Choroid plexus epithelial cell (primary cell): ENCODE measurements around the gene EXOC8.
A peak's percentile ranks its signal among the peaks of the same experiment; 100 is the strongest.

Source experiments
- DNase-seq: peaks from one replicate; pipeline ENCODE4 v3.0.0-alpha.2; 2010; ENCODE audit warnings: low read depth
- H3K4me3 ChIP-seq: 2 replicates; pipeline ENCODE4 v1.5.1; 2011; ENCODE audit warnings: low read depth, mild to moderate bottlenecking, control low read depth, low read length, moderate library complexity
- TF ChIP-seq, protein P1 (sequence below): conservative IDR thresholded peaks from 2 replicates; pipeline ENCODE4 v1.5.1; 2011; ENCODE audit warnings: low read depth, mild to moderate bottlenecking, control low read depth, inconsistent platforms, low read length, moderate library complexity

The EXOC8 gene

DNA sequence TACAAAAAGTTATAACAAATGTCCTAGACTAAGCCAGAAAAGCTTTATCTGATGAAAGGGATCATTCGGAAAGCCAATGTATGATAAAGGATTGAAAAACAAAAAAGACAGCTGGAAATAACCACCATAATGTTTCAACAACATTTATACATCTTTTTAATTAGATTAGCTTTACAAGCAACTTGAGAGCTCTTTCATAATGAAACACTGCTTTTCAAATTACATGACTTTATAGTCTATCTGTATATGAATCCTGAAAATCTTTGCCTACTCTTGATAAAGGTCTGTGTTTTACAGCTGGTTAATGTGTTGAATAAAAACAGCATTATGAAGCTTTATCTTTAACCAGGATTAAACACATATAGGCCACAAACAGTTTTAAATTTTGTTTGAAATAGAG, 26.0 kb upstream of the EXOC8 start:
- TF ChIP-seq, protein P1, sequence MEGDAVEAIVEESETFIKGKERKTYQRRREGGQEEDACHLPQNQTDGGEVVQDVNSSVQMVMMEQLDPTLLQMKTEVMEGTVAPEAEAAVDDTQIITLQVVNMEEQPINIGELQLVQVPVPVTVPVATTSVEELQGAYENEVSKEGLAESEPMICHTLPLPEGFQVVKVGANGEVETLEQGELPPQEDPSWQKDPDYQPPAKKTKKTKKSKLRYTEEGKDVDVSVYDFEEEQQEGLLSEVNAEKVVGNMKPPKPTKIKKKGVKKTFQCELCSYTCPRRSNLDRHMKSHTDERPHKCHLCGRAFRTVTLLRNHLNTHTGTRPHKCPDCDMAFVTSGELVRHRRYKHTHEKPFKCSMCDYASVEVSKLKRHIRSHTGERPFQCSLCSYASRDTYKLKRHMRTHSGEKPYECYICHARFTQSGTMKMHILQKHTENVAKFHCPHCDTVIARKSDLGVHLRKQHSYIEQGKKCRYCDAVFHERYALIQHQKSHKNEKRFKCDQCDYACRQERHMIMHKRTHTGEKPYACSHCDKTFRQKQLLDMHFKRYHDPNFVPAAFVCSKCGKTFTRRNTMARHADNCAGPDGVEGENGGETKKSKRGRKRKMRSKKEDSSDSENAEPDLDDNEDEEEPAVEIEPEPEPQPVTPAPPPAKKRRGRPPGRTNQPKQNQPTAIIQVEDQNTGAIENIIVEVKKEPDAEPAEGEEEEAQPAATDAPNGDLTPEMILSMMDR, result no peak
- no peak overlapping the region for H3K4me3 ChIP-seq
- DNase-seq, result no peak

DNA sequence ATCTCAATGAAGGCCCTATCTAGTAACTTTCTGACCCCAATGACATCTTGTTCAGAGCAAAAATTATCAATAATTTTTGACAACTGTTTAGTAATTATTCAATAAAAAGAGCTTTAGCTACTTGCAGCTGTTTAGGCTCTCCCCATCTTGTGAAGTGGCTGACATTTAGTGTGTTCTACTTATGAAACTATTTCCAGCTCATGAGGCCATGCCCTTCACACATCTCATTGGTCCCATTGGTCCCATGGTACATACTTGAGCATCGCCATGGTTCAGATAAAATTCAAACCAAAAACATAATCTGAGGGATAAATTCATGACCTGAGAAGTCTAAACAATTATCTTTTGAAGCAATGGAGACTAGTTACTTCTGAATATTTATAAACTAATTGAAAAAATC, 24.7 kb upstream of the EXOC8 start:
- TF ChIP-seq, protein P1, result no peak
- DNase-seq, result no peak
- H3K4me3 ChIP-seq, result no peak overlapping the region

DNA sequence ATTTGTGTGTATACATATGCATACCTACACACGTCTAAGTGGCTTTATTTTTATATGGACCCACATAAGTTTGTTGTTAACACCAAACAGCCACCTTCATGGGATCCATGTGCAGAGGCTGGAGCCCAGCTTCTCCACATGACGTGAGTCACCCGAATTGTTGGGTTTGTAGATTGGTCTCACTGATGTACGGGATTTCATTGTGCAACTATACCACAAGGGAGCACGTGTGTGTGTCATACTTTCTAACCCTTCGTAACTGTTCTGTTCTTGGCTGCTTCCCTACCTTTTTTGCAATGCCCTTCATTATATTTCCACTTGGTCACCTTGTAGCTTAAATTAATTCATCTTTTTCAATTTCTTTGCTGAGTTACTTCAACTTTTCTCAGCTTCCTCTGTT, 21.5 kb upstream of the EXOC8 start:
- peak; percentile 97 for DNase-seq
- TF ChIP-seq, protein P1, result no peak
- no peak overlapping the region for H3K4me3 ChIP-seq

DNA sequence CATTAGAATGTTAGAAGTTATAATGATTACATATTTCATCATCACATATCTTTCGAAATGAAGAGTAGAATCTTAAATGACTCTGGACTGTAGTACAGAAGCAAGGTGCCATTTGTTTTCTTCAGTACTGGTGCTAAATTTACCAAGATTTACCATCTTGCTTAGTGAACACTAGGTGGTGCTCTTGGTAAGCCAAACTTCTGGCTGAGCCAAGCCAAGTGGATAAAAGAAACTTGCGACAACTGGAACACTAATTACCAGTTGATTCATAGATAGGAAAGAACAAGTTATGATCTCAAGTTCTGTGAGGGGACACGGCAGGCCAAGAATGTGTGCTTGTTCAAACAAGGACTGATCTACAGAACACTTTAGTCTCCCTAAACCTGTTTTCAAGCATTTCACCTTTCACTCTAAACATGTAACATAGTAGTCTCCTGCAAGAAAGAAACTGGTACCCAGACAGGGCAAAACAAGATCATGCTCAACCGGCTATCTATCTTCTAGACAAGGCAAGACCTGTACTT, 20.2 kb upstream of the EXOC8 start:
- no peak overlapping the region for H3K4me3 ChIP-seq
- DNase-seq, result peak; percentile 81
- TF ChIP-seq, protein P1, result peak; percentile 80

- H3K4me3 ChIP-seq, result no peak overlapping the region
- TF ChIP-seq, protein P1, result no peak
- no peak for DNase-seq
These were observed 19.6 kb upstream of the EXOC8 start for GRCh38 chr1:231357187-231357772.

GRCh38 chr1:231355171-231355570, 17.5 kb upstream of the EXOC8 start:
- DNase-seq, result no peak
- TF ChIP-seq, protein P1, result no peak
- no peak overlapping the region for H3K4me3 ChIP-seq
